SK-N-SH (cell line): ENCODE measurements around the gene AGPAT3. TPM values are rescaled to one million over a fixed set of nuclear protein-coding genes. Genes with fewer than 3 reads are reported as not detected.

ENCODE experiments used
- CTCF ChIA-PET: fragments of 300-600, 350-600 bp; formaldehyde crosslinking; extraction: SDS; loops from one replicate; lab custom pipeline; 2021; lab: Yijun Ruan, JAX
- POLR2A ChIA-PET: fragments of 350-600 bp; sonication (Branson Sonifier 250); formaldehyde crosslinking; extraction: SDS; loops from one replicate; lab custom pipeline; 2020; ENCODE audit warnings: antibody characterized with exemption, inconsistent platforms; lab: Yijun Ruan, JAX
- DNase-seq: peaks from one replicate; pipeline ENCODE4 v3.0.0; 2012
- H2AFZ ChIP-seq: fragments of 200-600 bp; sonication (generic); 2 replicates; pipeline ENCODE4 v1.8.1; 2016; ENCODE audit warnings: antibody characterized with exemption, mild to moderate bottlenecking, low read depth
- H3F3A ChIP-seq: fragments of 200-600 bp; sonication (generic); replicated peaks from 2 replicates; pipeline ENCODE3; 2016; ENCODE audit warnings: antibody characterized with exemption, mild to moderate bottlenecking; ENCODE audit not compliant: insufficient read depth
- H3K27ac ChIP-seq, 2 experiments: fragments of 200-500 bp in 1 of 2; fragments of 200-600 bp in 1 of 2; sonication (Bioruptor generic) in 1 of 2; sonication (generic), shearing (Covaris generic) in 1 of 2; 2 replicates each; pipeline versions ENCODE4 v1.5.1 to v1.6.1; 2014 to 2016; ENCODE audit warnings: low read depth in 2 of 2, inconsistent platforms in 1 of 2, low read length in 1 of 2, mild to moderate bottlenecking in 1 of 2, mixed read lengths in 1 of 2
- H3K27me3 ChIP-seq: fragments of 200-600 bp; sonication (generic), shearing (Covaris generic); 2 replicates; pipeline ENCODE4 v1.6.1; 2016; ENCODE audit warnings: mixed run types; ENCODE audit not compliant: insufficient read depth
- H3K36me3 ChIP-seq, 2 experiments: fragments of 200-500 bp in 1 of 2; fragments of 200-600 bp in 1 of 2; sonication (Bioruptor generic) in 1 of 2; sonication (generic) in 1 of 2; replicated peaks in 1 of 2; 2 replicates each; pipeline versions ENCODE3 to v1.5.1; 2014 to 2016; ENCODE audit warnings: low read length in 1 of 2, mild to moderate bottlenecking in 1 of 2; ENCODE audit not compliant: insufficient read depth in 2 of 2, control insufficient read depth in 1 of 2
- H3K4me1 ChIP-seq, 2 experiments: fragments of 200-500 bp in 1 of 2; fragments of 200-600 bp in 1 of 2; sonication (Bioruptor generic) in 1 of 2; sonication (generic), shearing (Covaris generic) in 1 of 2; 2 replicates each; pipeline versions ENCODE4 v1.5.1 to v1.6.1; 2014 to 2016; ENCODE audit warnings: low read depth in 1 of 2, low read length in 1 of 2, mixed run types in 1 of 2; ENCODE audit not compliant: insufficient read depth in 2 of 2, control insufficient read depth in 1 of 2
- H3K4me2 ChIP-seq: fragments of 200-600 bp; sonication (generic), shearing (Covaris generic); 2 replicates; pipeline ENCODE4 v1.6.1; 2017; ENCODE audit warnings: mixed run types
- H3K4me3 ChIP-seq, 2 experiments: fragments of 200-500 bp in 1 of 2; fragments of 200-600 bp in 1 of 2; sonication (Bioruptor generic) in 1 of 2; sonication (generic), shearing (Covaris generic) in 1 of 2; 2 replicates each; pipeline versions ENCODE4 v1.5.1 to v1.8.1; 2014 to 2016; ENCODE audit warnings: low read depth in 2 of 2, inconsistent platforms in 1 of 2, low read length in 1 of 2, mild to moderate bottlenecking in 1 of 2, mixed read lengths in 1 of 2, moderate library complexity in 1 of 2
- H3K79me2 ChIP-seq: fragments of 200-600 bp; sonication (generic); 2 replicates; pipeline ENCODE4 v1.8.1; 2017; ENCODE audit warnings: mild to moderate bottlenecking; ENCODE audit not compliant: insufficient read depth
- H3K9ac ChIP-seq: fragments of 200-600 bp; sonication (generic); 2 replicates; pipeline ENCODE4 v1.6.1; 2017; ENCODE audit warnings: mixed run types
- H3K9me2 ChIP-seq: fragments of 200-600 bp; sonication (generic); 2 replicates; pipeline ENCODE4 v1.6.1; 2017; ENCODE audit warnings: mixed run types
- H3K9me3 ChIP-seq: fragments of 200-600 bp; sonication (generic); 2 replicates; pipeline ENCODE4 v1.6.1; 2017; ENCODE audit warnings: mixed run types, mild to moderate bottlenecking, moderate library complexity
- H4K20me1 ChIP-seq: fragments of 200-600 bp; sonication (generic); 2 replicates; pipeline ENCODE4 v1.6.1; 2017; ENCODE audit warnings: mild to moderate bottlenecking, mixed run types; ENCODE audit not compliant: insufficient read depth
- CTCF ChIP-seq: fragments of 200-600 bp; sonication (generic); IDR thresholded peaks from 2 replicates; pipeline ENCODE4 v1.6.1; 2017; ENCODE audit warnings: antibody characterized with exemption, mild to moderate bottlenecking, moderate library complexity
- EZH2phosphoT487 ChIP-seq: fragments of 200-600 bp; sonication (generic); IDR thresholded peaks from 2 replicates; pipeline ENCODE4 v1.6.1; 2017; ENCODE audit warnings: low read depth, mixed run types, mild to moderate bottlenecking, antibody characterized with exemption, moderate library complexity, borderline replicate concordance
- FOSL2 ChIP-seq: IDR thresholded peaks from 2 replicates; pipeline ENCODE4 v1.4.0; 2012; ENCODE audit warnings: low read depth, mild to moderate bottlenecking, moderate library complexity, borderline replicate concordance
- FOXM1 ChIP-seq: IDR thresholded peaks from 2 replicates; pipeline ENCODE4 v1.4.0; 2012; ENCODE audit warnings: low read depth, mild to moderate bottlenecking
- GABPA ChIP-seq: IDR thresholded peaks from 2 replicates; pipeline ENCODE4 v1.4.0; 2012; ENCODE audit warnings: low read depth, mild to moderate bottlenecking
- MAX ChIP-seq: IDR thresholded peaks from 2 replicates; pipeline ENCODE4 v1.4.0; 2012; ENCODE audit warnings: low read depth
- MEF2A ChIP-seq: IDR thresholded peaks from 2 replicates; pipeline ENCODE4 v1.4.0; 2012; ENCODE audit warnings: low read depth, borderline replicate concordance
- MXI1 ChIP-seq: IDR thresholded peaks from 2 replicates; pipeline ENCODE4 v1.6.1; 2012; ENCODE audit warnings: mild to moderate bottlenecking, low read depth, low read length, improper control_type of control experiment
- NFIC ChIP-seq: IDR thresholded peaks from 2 replicates; pipeline ENCODE4 v1.4.0; 2012; ENCODE audit warnings: borderline replicate concordance
- PBX3 ChIP-seq: IDR thresholded peaks from 2 replicates; pipeline ENCODE4; 2012
- POLR2AphosphoS5 ChIP-seq: IDR thresholded peaks from 2 replicates; pipeline ENCODE4 v1.6.1; 2012; ENCODE audit warnings: low read depth, low read length
- RAD21 ChIP-seq: IDR thresholded peaks from 2 replicates; pipeline ENCODE4 v1.6.1; 2012; ENCODE audit warnings: mild to moderate bottlenecking, low read length
- RCOR1 ChIP-seq: fragments of 150-350 bp; IDR thresholded peaks from 2 replicates; pipeline ENCODE4 v1.6.1; 2017; ENCODE audit warnings: antibody characterized with exemption, low read length
- SIN3A ChIP-seq: IDR thresholded peaks from 2 replicates; pipeline ENCODE4 v1.6.1; 2012; ENCODE audit warnings: low read depth, mild to moderate bottlenecking, low read length, moderate library complexity, borderline replicate concordance
- SMC3 ChIP-seq: IDR thresholded peaks from 2 replicates; pipeline ENCODE4 v1.6.1; 2012; ENCODE audit warnings: low read depth, low read length, improper control_type of control experiment
- TAF1 ChIP-seq: IDR thresholded peaks from 2 replicates; pipeline ENCODE4 v1.6.1; 2012; ENCODE audit warnings: low read depth, mild to moderate bottlenecking, low read length, moderate library complexity, borderline replicate concordance
- USF2 ChIP-seq: fragments of 150-350 bp; IDR thresholded peaks from 2 replicates; pipeline ENCODE4 v1.6.1; 2017; ENCODE audit warnings: antibody characterized with exemption, low read length, low read depth, borderline replicate concordance
- WGBS: methylation state at CpG from one replicate; pipeline ENCODE4 v1.1.6; 2017; ENCODE audit warnings: low lambda C conversion rate; 5-methylcytosine and 5-hydroxymethylcytosine counted together
- polyA plus RNA-seq, 3 experiments: library from polyadenylated mRNA; depleted of rRNA; stranded (reverse); fragments of >200 nt; gene quantifications; 2 replicates each; pipeline ENCODE4 v1.2.3, GENCODE V29; 2012

The AGPAT3 gene
- polyA plus RNA-seq, 1 of the 3 experiments (the other 2 are of a cell fraction), result 35.3 TPM

- H3K27me3 ChIP-seq, result no peaks in the 10 kb centered on the region
- no peaks in the 10 kb centered on the region for H3K9me2 ChIP-seq
- no peak overlapping the region for H3K4me3 ChIP-seq
- H3K79me2 ChIP-seq, result peaks cover 10% of the 10 kb centered on the region
- 91% methylated on average over 8 of the region's 8 CpGs for WGBS
- no peak overlapping the region for H3K9ac ChIP-seq
- no peak overlapping the region for H3K4me2 ChIP-seq
- H4K20me1 ChIP-seq, result no peaks in the 10 kb centered on the region; the same call in 1 of the 2 replicates
- no peak overlapping the region for H3K27ac ChIP-seq
- POLR2A ChIA-PET, result no interaction called here
- H3F3A ChIP-seq, result no peaks in the 10 kb centered on the region
- no peaks in the 10 kb centered on the region for H3K36me3 ChIP-seq
- no peaks in the 10 kb centered on the region for H3K9me3 ChIP-seq
- TF ChIP-seq FOXM1 (no peak), GABPA (no peak), FOSL2 (no peak), POLR2AphosphoS5 (no peak), USF2 (no peak), MXI1 (no peak), RAD21 (no peak), TAF1 (no peak), SMC3 (no peak), EZH2phosphoT487 (no peak), RCOR1 (no peak), NFIC (no peak), SIN3A (no peak), PBX3 (no peak), MAX (no peak), MEF2A (no peak), CTCF (no peak)
- DNase-seq, result no peak
- peaks cover 2 to 4% of the 10 kb centered on the region in 2 experiments; a peak in 2 of 4 replicates for H3K4me1 ChIP-seq
- CTCF ChIA-PET, result interaction anchor here (1.8 to 2.1 kb wide), 2 partner anchors 50 to 114 kb away, joined by 5 to 6 read pairs; no protein-coding TSS in a partner anchor
- no peak overlapping the region for H2AFZ ChIP-seq
Measured at GRCh38 chr21:43861706-43862105, 3.3 kb upstream of the AGPAT3 start.
